ENCODE data around the gene EMILIN2.
"Not testable (repeated sequence)": the region's sequence is repeated elsewhere in the genome, so short reads cannot be mapped to it uniquely, and the experiment has no call there.

EMILIN2 gene

GRCh38 chr18:2846636-2847316 lies at the start of gene EMILIN2:
TSS of gene EMILIN2 (plus strand) at chr18:2847006. CDS start at chr18:2847189, 183 bp downstream.
- peak in 1 of 2 donors; percentile 16 for DNase-seq (ENCODE audit: low read depth in 1 of 2, low spot score in 1 of 2)

- no peak for DNase-seq (ENCODE audit: low read depth in 1 of 2, low spot score in 1 of 2)
Observed at GRCh38 chr18:2797951-2798350, 48.9 kb upstream of the EMILIN2 start.

- DNase-seq (ENCODE audit: low read depth in 1 of 2, low spot score in 1 of 2): no peak
Observed at GRCh38 chr18:2799369-2799768, 47.4 kb upstream of the EMILIN2 start.

- no peak for DNase-seq (ENCODE audit: low read depth in 1 of 2, low spot score in 1 of 2)
Observed at GRCh38 chr18:2805970-2806943, 40.5 kb upstream of the EMILIN2 start.

- not testable (repeated sequence) for DNase-seq (ENCODE audit: low read depth in 1 of 2, low spot score in 1 of 2)
Observed at GRCh38 chr18:2808640-2809039, 38.2 kb upstream of the EMILIN2 start.

GRCh38 chr18:2809666-2810183 lies 37.1 kb upstream of the EMILIN2 start:
- not testable (repeated sequence) for DNase-seq (ENCODE audit: low read depth in 1 of 2, low spot score in 1 of 2)

- DNase-seq (ENCODE audit: low read depth in 1 of 2, low spot score in 1 of 2): no peak
Observed at GRCh38 chr18:2811416-2811815, 35.4 kb upstream of the EMILIN2 start.

GRCh38 chr18:2814928-2815327 lies 31.9 kb upstream of the EMILIN2 start:
- DNase-seq (ENCODE audit: low read depth in 1 of 2, low spot score in 1 of 2): no peak

- no peak for DNase-seq (ENCODE audit: low read depth in 1 of 2, low spot score in 1 of 2)
Observed at GRCh38 chr18:2818281-2818680, 28.5 kb upstream of the EMILIN2 start.

- DNase-seq (ENCODE audit: low read depth in 1 of 2, low spot score in 1 of 2): no peak
Observed at GRCh38 chr18:2821695-2822094, 25.1 kb upstream of the EMILIN2 start.

- DNase-seq (ENCODE audit: low read depth in 1 of 2, low spot score in 1 of 2): no peak
Observed at GRCh38 chr18:2822213-2822921, 24.4 kb upstream of the EMILIN2 start.

GRCh38 chr18:2823202-2823601 lies 23.6 kb upstream of the EMILIN2 start:
- no peak for DNase-seq (ENCODE audit: low read depth in 1 of 2, low spot score in 1 of 2)

- no peak for DNase-seq (ENCODE audit: low read depth in 1 of 2, low spot score in 1 of 2)
Observed at GRCh38 chr18:2823966-2824365, 22.8 kb upstream of the EMILIN2 start.

- no peak for DNase-seq (ENCODE audit: low read depth in 1 of 2, low spot score in 1 of 2)
Observed at GRCh38 chr18:2824865-2825264, 21.9 kb upstream of the EMILIN2 start.

- no peak for DNase-seq (ENCODE audit: low read depth in 1 of 2, low spot score in 1 of 2)
Observed at GRCh38 chr18:2825613-2826175, 21.1 kb upstream of the EMILIN2 start.

GRCh38 chr18:2826581-2826980 lies 20.2 kb upstream of the EMILIN2 start:
- no peak for DNase-seq (ENCODE audit: low read depth in 1 of 2, low spot score in 1 of 2)

- no peak for DNase-seq (ENCODE audit: low read depth in 1 of 2, low spot score in 1 of 2)
Observed at GRCh38 chr18:2827061-2827460, 19.7 kb upstream of the EMILIN2 start.

- DNase-seq (ENCODE audit: low read depth in 1 of 2, low spot score in 1 of 2): not testable (repeated sequence)
Observed at GRCh38 chr18:2836118-2836517, 10.7 kb upstream of the EMILIN2 start.

- DNase-seq (ENCODE audit: low read depth in 1 of 2, low spot score in 1 of 2): not testable (repeated sequence)
Observed at GRCh38 chr18:2837290-2837689, 9.5 kb upstream of the EMILIN2 start.

- DNase-seq (ENCODE audit: low read depth in 1 of 2, low spot score in 1 of 2): no peak
Observed at GRCh38 chr18:2839202-2839601, 7.6 kb upstream of the EMILIN2 start.

- no peak for DNase-seq (ENCODE audit: low read depth in 1 of 2, low spot score in 1 of 2)
Observed at GRCh38 chr18:2840521-2840920, 6.3 kb upstream of the EMILIN2 start.

Data from stimulated activated CD4-positive, alpha-beta T cell treated with anti-CD3 and anti-CD28 coated beads, Interleukin-15, amount 100 ng/mL, for 1 hour (primary cell).